ENCODE results near the gene SOD2.
"Not testable (repeated sequence)": the region's sequence is repeated elsewhere in the genome, so short reads cannot be mapped to it uniquely, and the experiment has no call there.

Gene SOD2

GRCh38 chr6:159693128-159693893 is at the start of gene SOD2:
TSS of gene SOD2 (minus strand) at chr6:159693241. CDS start at chr6:159693167, 74 bp downstream.
- DNase-seq (ENCODE audit: low read depth): peak; percentile 77

GRCh38 chr6:159742165-159742564 is 49.1 kb upstream of the SOD2 start:
- DNase-seq (ENCODE audit: low read depth): no peak

- DNase-seq (ENCODE audit: low read depth): no peak
These were observed 46.3 kb upstream of the SOD2 start for GRCh38 chr6:159739341-159739740.

GRCh38 chr6:159736908-159737307 is 43.9 kb upstream of the SOD2 start:
- no peak for DNase-seq (ENCODE audit: low read depth)

- DNase-seq (ENCODE audit: low read depth): not testable (repeated sequence)
These were observed 40.4 kb upstream of the SOD2 start for GRCh38 chr6:159733395-159733794.

GRCh38 chr6:159732550-159732949 is 39.5 kb upstream of the SOD2 start:
- not testable (repeated sequence) for DNase-seq (ENCODE audit: low read depth)

GRCh38 chr6:159730332-159730676 is 37.3 kb upstream of the SOD2 start:
- DNase-seq (ENCODE audit: low read depth): no peak

GRCh38 chr6:159729598-159730331 is 36.7 kb upstream of the SOD2 start:
- DNase-seq (ENCODE audit: low read depth): no peak

- DNase-seq (ENCODE audit: low read depth): no peak
These were observed 35.5 kb upstream of the SOD2 start for GRCh38 chr6:159728531-159728964.

GRCh38 chr6:159727717-159728445 is 34.8 kb upstream of the SOD2 start:
- no peak for DNase-seq (ENCODE audit: low read depth)

- DNase-seq (ENCODE audit: low read depth): peak; percentile 94
These were observed 34.1 kb upstream of the SOD2 start, which contains the start of gene WTAP for GRCh38 chr6:159726918-159727716. TSS of gene WTAP (plus strand) at chr6:159727506. CDS start at chr6:159736266, 8,760 bp downstream.

GRCh38 chr6:159726255-159726917 is 33.3 kb upstream of the SOD2 start:
- no peak for DNase-seq (ENCODE audit: low read depth)

- not testable (repeated sequence) for DNase-seq (ENCODE audit: low read depth)
These were observed 32.2 kb upstream of the SOD2 start for GRCh38 chr6:159725208-159725607.

GRCh38 chr6:159724778-159725177 is 31.7 kb upstream of the SOD2 start:
- DNase-seq (ENCODE audit: low read depth): no peak

- DNase-seq (ENCODE audit: low read depth): no peak
These were observed 30.2 kb upstream of the SOD2 start for GRCh38 chr6:159723259-159723658.

GRCh38 chr6:159722655-159723054 is 29.6 kb upstream of the SOD2 start:
- DNase-seq (ENCODE audit: low read depth): no peak

GRCh38 chr6:159721981-159722380 is 28.9 kb upstream of the SOD2 start:
- not testable (repeated sequence) for DNase-seq (ENCODE audit: low read depth)

- DNase-seq (ENCODE audit: low read depth): no peak
These were observed 27.7 kb upstream of the SOD2 start for GRCh38 chr6:159720708-159721107.

- DNase-seq (ENCODE audit: low read depth): no peak
These were observed 26.2 kb upstream of the SOD2 start for GRCh38 chr6:159719287-159719686.

GRCh38 chr6:159718634-159719033 is 25.6 kb upstream of the SOD2 start:
- DNase-seq (ENCODE audit: low read depth): no peak
